ENCODE measurements around the gene GRM7.

GRM7 gene

GRCh38 chr3:7687428-7688147, 826.7 kb downstream of the GRM7 start:
- ChIA-PET POLR2A (no interaction called here), CTCF (no interaction called here)
- Histone ChIP-seq H3K4me1 (ENCODE audit: control insufficient read depth, insufficient read depth, low read length) (no peaks in the 10 kb centered on the region), H3K36me3 (ENCODE audit: control insufficient read depth in 2 of 2, insufficient read depth in 1 of 2, low read length in 2 of 2) (no peaks in the 10 kb centered on the region), H3K9me3 (ENCODE audit: control insufficient read depth, insufficient read depth, low read depth, low read length) (no peaks in the 10 kb centered on the region), H3K4me3 (ENCODE audit: low read depth, low read length) (no peak overlapping the region), H3K27ac (ENCODE audit: extremely low read depth, low read depth, low read length) (no peak overlapping the region)
- TF ChIP-seq ZNF311 (tag by site-specific recombination; IDR thresholded peaks at IDR 0.05; ENCODE audit: borderline replicate concordance): no peak
- no peak for TF ChIP-seq MZF1 (tag by site-specific recombination; IDR thresholded peaks at IDR 0.05; ENCODE audit: borderline replicate concordance)
- TF ChIP-seq ZNF138 (tag by site-specific recombination; IDR thresholded peaks at IDR 0.05; ENCODE audit: borderline replicate concordance): no peak
- no peak for TF ChIP-seq ZNF837 (tag by site-specific recombination; IDR thresholded peaks at IDR 0.05)
- no peak for TF ChIP-seq ZNF121 (tag by site-specific recombination; IDR thresholded peaks at IDR 0.05)

GRCh38 chr3:7692866-7693265, 832.0 kb downstream of the GRM7 start:
- CTCF ChIA-PET: no interaction called here
- Histone ChIP-seq H3K27ac (ENCODE audit: extremely low read depth, low read depth, low read length) (no peak overlapping the region), H3K9me3 (ENCODE audit: control insufficient read depth, insufficient read depth, low read depth, low read length) (no peaks in the 10 kb centered on the region), H3K36me3 (ENCODE audit: control insufficient read depth in 2 of 2, insufficient read depth in 1 of 2, low read length in 2 of 2) (no peaks in the 10 kb centered on the region), H3K4me3 (ENCODE audit: low read depth, low read length) (no peak overlapping the region), H3K4me1 (ENCODE audit: control insufficient read depth, insufficient read depth, low read length) (no peaks in the 10 kb centered on the region)
- no peak for TF ChIP-seq ZNF585B (tag by site-specific recombination; IDR thresholded peaks at IDR 0.05)
- no peak for TF ChIP-seq PRDM1 (tag by site-specific recombination; IDR thresholded peaks at IDR 0.05)
- no peak for TF ChIP-seq ZSCAN5A (tag by site-specific recombination; IDR thresholded peaks at IDR 0.05)
- no peak for TF ChIP-seq ZNF660 (tag by site-specific recombination; IDR thresholded peaks at IDR 0.05)
- TF ChIP-seq GFI1B (tag by site-specific recombination; IDR thresholded peaks at IDR 0.05): no peak
- TF ChIP-seq ZNF639 (tag by site-specific recombination; IDR thresholded peaks at IDR 0.05): no peak
- TF ChIP-seq ZNF596 (tag by site-specific recombination; IDR thresholded peaks at IDR 0.05): no peak
- no peak for TF ChIP-seq KLF16 (tag by site-specific recombination; IDR thresholded peaks at IDR 0.05)
- no peak for TF ChIP-seq ZNF664 (tag by site-specific recombination; IDR thresholded peaks at IDR 0.05)
- TF ChIP-seq ZNF175 (tag by site-specific recombination; IDR thresholded peaks at IDR 0.05): no peak
- no peak for TF ChIP-seq GLI2 (tag by site-specific recombination; IDR thresholded peaks at IDR 0.05; ENCODE audit: borderline replicate concordance, low read depth)
- no peak for TF ChIP-seq ZNF214 (tag by site-specific recombination; IDR thresholded peaks at IDR 0.05; ENCODE audit: borderline replicate concordance)
- no peak for TF ChIP-seq ZNF335 (tag by site-specific recombination; conservative IDR thresholded peaks at IDR 0.05)
- no peak for TF ChIP-seq ZNF404 (tag by site-specific recombination; IDR thresholded peaks at IDR 0.05)
- POLR2A ChIA-PET: no interaction called here

GRCh38 chr3:7693976-7694375, 833.1 kb downstream of the GRM7 start:
- ChIA-PET POLR2A (no interaction called here), CTCF (no interaction called here)
- no peaks in the 10 kb centered on the region for H3K36me3 ChIP-seq (ENCODE audit: control insufficient read depth in 2 of 2, insufficient read depth in 1 of 2, low read length in 2 of 2)
- H3K4me1 ChIP-seq (ENCODE audit: control insufficient read depth, insufficient read depth, low read length): no peaks in the 10 kb centered on the region
- no peak overlapping the region for H3K4me3 ChIP-seq (ENCODE audit: low read depth, low read length)
- no peak overlapping the region for H3K27ac ChIP-seq (ENCODE audit: extremely low read depth, low read depth, low read length)
- H3K9me3 ChIP-seq (ENCODE audit: control insufficient read depth, insufficient read depth, low read depth, low read length): no peaks in the 10 kb centered on the region
- no peak for TF ChIP-seq ZNF777 (tag by site-specific recombination; IDR thresholded peaks at IDR 0.05; ENCODE audit: borderline replicate concordance)
- no peak for TF ChIP-seq ZNF214 (tag by site-specific recombination; IDR thresholded peaks at IDR 0.05; ENCODE audit: borderline replicate concordance)
- no peak for TF ChIP-seq ZNF23 (tag by site-specific recombination; IDR thresholded peaks at IDR 0.05; ENCODE audit: borderline replicate concordance)
- TF ChIP-seq ZNF2 (tag by site-specific recombination; IDR thresholded peaks at IDR 0.05): no peak
- no peak for TF ChIP-seq ZNF645 (tag by site-specific recombination; IDR thresholded peaks at IDR 0.05)
- no peak for TF ChIP-seq ZNF394 (tag by site-specific recombination; IDR thresholded peaks at IDR 0.05; ENCODE audit: borderline replicate concordance)
- TF ChIP-seq ZNF138 (tag by site-specific recombination; IDR thresholded peaks at IDR 0.05; ENCODE audit: borderline replicate concordance): no peak
- no peak for TF ChIP-seq KLF8 (tag by site-specific recombination; IDR thresholded peaks at IDR 0.05)
- TF ChIP-seq ZNF221 (tag by site-specific recombination; IDR thresholded peaks at IDR 0.05; ENCODE audit: borderline replicate concordance): no peak
- TF ChIP-seq ZNF558 (tag by site-specific recombination; IDR thresholded peaks at IDR 0.05): no peak
- TF ChIP-seq ZNF10 (tag by site-specific recombination; IDR thresholded peaks at IDR 0.05): no peak
- no peak for TF ChIP-seq ZNF530 (tag by site-specific recombination; IDR thresholded peaks at IDR 0.05; ENCODE audit: low read depth)
- no peak for TF ChIP-seq ZNF544 (tag by site-specific recombination; IDR thresholded peaks at IDR 0.05)
- no peak for TF ChIP-seq ZNF248 (tag by site-specific recombination; IDR thresholded peaks at IDR 0.05)
